HG02678 (cell line): ENCODE measurements around the gene HTR3E.
A peak's percentile ranks its signal among the peaks of the same experiment; 100 is the strongest.
"Not testable (repeated sequence)": the region's sequence is repeated elsewhere in the genome, so short reads cannot be mapped to it uniquely, and the experiment has no call there.

Source experiments
- ATAC-seq: cut with Tn5 transposase; IDR thresholded peaks from one replicate; pipeline ENCODE4 v1.9.1; 2021; ENCODE audit warnings: mild to moderate bottlenecking, moderate library complexity; ENCODE audit not compliant: unreplicated experiment

Gene HTR3E

GRCh38 chr3:184099806-184100686 lies 3.2 kb downstream of the HTR3E start:
- no peak for ATAC-seq

- ATAC-seq, result no peak
Measured at GRCh38 chr3:184110316-184110725, 13.5 kb downstream of the HTR3E start.

GRCh38 chr3:184116017-184116416 lies 19.2 kb downstream of the HTR3E start:
- no peak for ATAC-seq

- ATAC-seq, result no peak
Measured at GRCh38 chr3:184117636-184118035, 20.8 kb downstream of the HTR3E start.

GRCh38 chr3:184121031-184121430 lies 24.2 kb downstream of the HTR3E start:
- ATAC-seq, result not testable (repeated sequence)

- no peak for ATAC-seq
Measured at GRCh38 chr3:184126006-184126405, 29.1 kb downstream of the HTR3E start.

- ATAC-seq, result no peak
Measured at GRCh38 chr3:184129012-184129411, 32.1 kb downstream of the HTR3E start.

GRCh38 chr3:184132945-184133344 lies 36.1 kb downstream of the HTR3E start:
- ATAC-seq, result no peak

GRCh38 chr3:184133840-184134745 lies 37.2 kb downstream of the HTR3E start:
- ATAC-seq, result no peak

GRCh38 chr3:184134746-184135148 lies 37.9 kb downstream of the HTR3E start:
- peak; percentile 9 for ATAC-seq

- ATAC-seq, result peak; percentile 88
Measured at GRCh38 chr3:184135149-184135910, 38.5 kb downstream of the HTR3E start, which contains the start of gene EIF2B5. Gene EIF2B5 (plus strand): TSS chr3:184135358. CDS start chr3:184135386, 28 bp downstream.

GRCh38 chr3:184135911-184136260 lies 39.0 kb downstream of the HTR3E start:
- ATAC-seq, result no peak

- no peak for ATAC-seq
Measured at GRCh38 chr3:184140436-184140835, 43.6 kb downstream of the HTR3E start.

- ATAC-seq, result no peak
Measured at GRCh38 chr3:184142199-184142598, 45.3 kb downstream of the HTR3E start.

- no peak for ATAC-seq
Measured at GRCh38 chr3:184143327-184143726, 46.5 kb downstream of the HTR3E start.

GRCh38 chr3:184144505-184144904 lies 47.6 kb downstream of the HTR3E start:
- no peak for ATAC-seq

GRCh38 chr3:184145111-184145524 lies 48.3 kb downstream of the HTR3E start:
- ATAC-seq, result no peak

- no peak for ATAC-seq
Measured at GRCh38 chr3:184145751-184146270, 48.9 kb downstream of the HTR3E start.

GRCh38 chr3:184148076-184148475 lies 51.2 kb downstream of the HTR3E start:
- ATAC-seq, result no peak

- ATAC-seq, result no peak
Measured at GRCh38 chr3:184149123-184149522, 52.3 kb downstream of the HTR3E start.

GRCh38 chr3:184149770-184150169 lies 52.9 kb downstream of the HTR3E start:
- not testable (repeated sequence) for ATAC-seq
